MCF 10A (cell line): Measurements from ENCODE around the gene CFAP43. TPM values are rescaled to one million over a fixed set of nuclear protein-coding genes. Genes with fewer than 3 reads are reported as not detected.

ENCODE experiments used
- BruUV-seq: library from RNA; stranded (reverse); fragments of 400-500 nt; replicated peaks from 2 replicates; lab custom pipeline; 2021; lab: Mats Ljungman, UMichigan
- CTCF ChIA-PET: fragments of 300-600 bp; sonication (Branson Sonifier 250); formaldehyde crosslinking; extraction: SDS; loops from one replicate; lab custom pipeline; 2021; ENCODE audit warnings: antibody characterized with exemption, inconsistent platforms; lab: Yijun Ruan, JAX
- POLR2A ChIA-PET: fragments of 300-600, 350-650 bp; sonication (Branson Sonifier 250); formaldehyde crosslinking; extraction: SDS; loops from one replicate; lab custom pipeline; 2020; ENCODE audit warnings: antibody characterized with exemption, inconsistent platforms; lab: Yijun Ruan, JAX
- DNase-seq: peaks from one replicate; pipeline ENCODE4 v3.0.0-alpha.2; 2018; ENCODE audit not compliant: unreplicated experiment
- H3K27ac Mint-ChIP-seq: one replicate; pipeline ENCODE4 v1.8.0; 2022; ENCODE audit warnings: mild to moderate bottlenecking, low read depth, mixed read lengths; ENCODE audit not compliant: unreplicated experiment
- H3K27me3 Mint-ChIP-seq: one replicate; pipeline ENCODE4 v1.8.0; 2022; ENCODE audit warnings: mixed read lengths; ENCODE audit not compliant: insufficient read depth, unreplicated experiment
- H3K36me3 Mint-ChIP-seq: one replicate; pipeline ENCODE4 v1.8.0; 2022; ENCODE audit warnings: mild to moderate bottlenecking, moderate library complexity, mixed read lengths; ENCODE audit not compliant: insufficient read depth, unreplicated experiment
- H3K4me1 Mint-ChIP-seq: one replicate; pipeline ENCODE4 v1.8.0; 2022; ENCODE audit warnings: mixed read lengths; ENCODE audit not compliant: insufficient read depth, unreplicated experiment
- H3K4me3 Mint-ChIP-seq: one replicate; pipeline ENCODE4 v1.8.0; 2022; ENCODE audit warnings: mild to moderate bottlenecking, moderate library complexity, mixed read lengths; ENCODE audit not compliant: unreplicated experiment
- H3K9me3 Mint-ChIP-seq: one replicate; pipeline ENCODE4 v1.8.0; 2022; ENCODE audit warnings: mixed read lengths; ENCODE audit not compliant: unreplicated experiment
- CTCF ChIP-seq: fragments of 200-600 bp; IDR thresholded peaks from one replicate; pipeline ENCODE4 v1.8.0; 2022; ENCODE audit warnings: antibody characterized with exemption, mild to moderate bottlenecking; ENCODE audit not compliant: unreplicated experiment
- intact Hi-C: fragments of 100-400 bp; cut with micrococcal nuclease; formaldehyde crosslinking; loops from 2 replicates; pipeline ENCODE4 v1.14.1; 2022
- total RNA-seq: library from RNA; stranded (reverse); gene quantifications from 2 replicates; pipeline ENCODE4 v1.2.3, GENCODE V29; 2022

Gene CFAP43
- total RNA-seq, 1 experiment from 2014 or later, result 0.42 TPM

DNA sequence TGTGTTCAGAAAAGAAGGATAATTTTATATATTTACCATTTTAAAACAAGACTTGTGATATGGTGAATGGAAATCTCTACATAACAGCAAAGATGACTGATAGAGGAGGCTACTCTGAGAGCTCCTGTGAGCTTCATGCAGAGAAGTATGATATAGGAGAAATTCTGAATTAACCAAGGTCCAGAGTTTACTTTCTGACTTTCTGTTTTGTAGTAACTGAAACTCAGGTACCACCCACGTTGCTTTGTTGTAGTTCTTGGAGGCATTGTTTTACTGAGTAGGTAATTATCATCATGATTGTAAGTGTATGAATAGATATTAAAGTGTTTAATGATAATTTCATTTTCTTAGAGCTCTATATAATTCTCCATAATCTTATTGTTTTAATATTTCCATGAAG, 128.2 kb downstream of the CFAP43 start:
- no peaks in the 10 kb centered on the region for H3K36me3 Mint-ChIP-seq
- H3K4me3 Mint-ChIP-seq, result no peak overlapping the region
- CTCF ChIA-PET, result interaction anchor here (0.5 to 1.4 kb wide), 3 partner anchors 11 to 23 kb away, joined by 3 to 5 read pairs (median 5); no protein-coding TSS in a partner anchor
- DNase-seq, result no peak
- no peak for TF ChIP-seq CTCF
- no peak overlapping the region for H3K27ac Mint-ChIP-seq
- no peaks in the 10 kb centered on the region for H3K9me3 Mint-ChIP-seq
- intact Hi-C loops, result no loop called here
- H3K4me1 Mint-ChIP-seq, result peaks cover 15% of the 10 kb centered on the region
- POLR2A ChIA-PET, result interaction anchor here (1.2 to 2.9 kb wide), 5 partner anchors 9 to 18 kb away, joined by 4 to 17 read pairs (median 8); partner anchors contain the start of genes COL17A1 and SFR1
- no peaks in the 10 kb centered on the region for H3K27me3 Mint-ChIP-seq
- no TSS peak for BruUV-seq

- intact Hi-C loops, result no loop called here
- POLR2A ChIA-PET, result interaction anchor here (2.9 to 3.1 kb wide), 3 partner anchors 8 to 19 kb away, joined by 17 to 27 read pairs (median 19); no protein-coding TSS in a partner anchor
- Mint-ChIP-seq H3K4me3 (no peak overlapping the region), H3K27me3 (no peaks in the 10 kb centered on the region), H3K4me1 (peaks cover 15% of the 10 kb centered on the region), H3K27ac (no peak overlapping the region), H3K36me3 (no peaks in the 10 kb centered on the region), H3K9me3 (peaks cover under 1% of the 10 kb centered on the region)
- CTCF ChIA-PET, result no interaction called here
- no peak for DNase-seq
- no peak for TF ChIP-seq CTCF
- BruUV-seq, result no TSS peak
Measured at GRCh38 chr10:104101902-104102301, 130.3 kb downstream of the CFAP43 start.

- TF ChIP-seq CTCF, result no peak
- no peaks in the 10 kb centered on the region for H3K27me3 Mint-ChIP-seq
- CTCF ChIA-PET, result interaction anchor here (1.1 kb wide), 1 partner anchor 8 kb away, joined by 3 read pairs; no protein-coding TSS in a partner anchor
- DNase-seq, result no peak
- no peak overlapping the region for H3K27ac Mint-ChIP-seq
- POLR2A ChIA-PET, result interaction anchor here (0.9 to 3.1 kb wide), 7 partner anchors 9 to 20 kb away, joined by 3 to 27 read pairs (median 16); partner anchors contain the start of genes COL17A1 and SFR1
- peaks cover 15% of the 10 kb centered on the region for H3K4me1 Mint-ChIP-seq
- intact Hi-C loops, result no loop called here
- H3K36me3 Mint-ChIP-seq, result no peaks in the 10 kb centered on the region
- H3K9me3 Mint-ChIP-seq, result peaks cover 7% of the 10 kb centered on the region
- no TSS peak for BruUV-seq
- no peak overlapping the region for H3K4me3 Mint-ChIP-seq
Measured at GRCh38 chr10:104100795-104101194, 131.4 kb downstream of the CFAP43 start.

DNA sequence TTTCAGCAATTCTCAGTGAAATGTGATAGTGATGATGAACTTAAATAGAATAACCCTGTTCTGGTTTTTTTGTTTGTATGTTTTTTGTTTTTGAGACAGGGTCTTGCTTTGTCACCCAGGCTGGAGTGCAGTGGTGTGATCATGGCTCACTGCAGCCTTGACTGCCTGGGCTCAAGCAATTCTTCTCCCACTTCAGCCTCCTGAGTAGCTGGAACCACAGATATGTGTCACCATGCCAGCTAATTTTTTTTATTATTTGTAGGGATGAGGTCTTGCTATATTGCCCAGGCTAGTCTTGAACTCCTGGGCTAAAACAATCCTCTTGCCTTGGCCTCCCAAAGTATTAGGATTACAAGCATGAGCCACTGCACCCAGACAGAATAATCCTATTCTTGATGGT, 132.2 kb downstream of the CFAP43 start:
- CTCF ChIA-PET, result interaction anchor here (0.8 kb wide), 1 partner anchor 22 kb away, joined by 3 read pairs; the partner anchor contains the start of gene SFR1
- POLR2A ChIA-PET, result interaction anchor here (0.9 to 3.1 kb wide), 8 partner anchors 10 to 21 kb away, joined by 3 to 27 read pairs (median 10); partner anchors contain the start of genes COL17A1 and SFR1
- no peak overlapping the region for H3K4me3 Mint-ChIP-seq
- peaks cover 7% of the 10 kb centered on the region for H3K9me3 Mint-ChIP-seq
- peaks cover 12% of the 10 kb centered on the region for H3K4me1 Mint-ChIP-seq
- BruUV-seq, result TSS peak; percentile 100
- TF ChIP-seq CTCF, result no peak
- H3K27me3 Mint-ChIP-seq, result no peaks in the 10 kb centered on the region
- no peak for DNase-seq
- intact Hi-C loops, result no loop called here
- no peak overlapping the region for H3K27ac Mint-ChIP-seq
- no peaks in the 10 kb centered on the region for H3K36me3 Mint-ChIP-seq
